AG04450 (cell line): ENCODE measurements around the gene RNF227. TPM values are rescaled to one million over a fixed set of nuclear protein-coding genes. Genes with fewer than 3 reads are reported as not detected.

Experiments
- CTCF ChIA-PET: fragments of 300-600, 350-600 bp; formaldehyde crosslinking; extraction: SDS; loops from one replicate; lab custom pipeline; 2022; ENCODE audit warnings: antibody characterized with exemption, inconsistent platforms; lab: Charles Lee
- POLR2A ChIA-PET: fragments of 350-600 bp; formaldehyde crosslinking; extraction: SDS; loops from one replicate; lab custom pipeline; 2021; ENCODE audit warnings: antibody characterized with exemption, inconsistent platforms; lab: Yijun Ruan, JAX
- DNase-seq: peaks from one replicate; pipeline ENCODE4 v3.0.0-alpha.2; 2011; ENCODE audit warnings: low read depth, low spot score
- H3K27ac ChIP-seq: one replicate; pipeline ENCODE4 v1.5.1; 2012; ENCODE audit warnings: low read depth, low read length, control low read depth
- H3K27me3 ChIP-seq: one replicate; pipeline ENCODE4 v1.6.0; 2012; ENCODE audit warnings: low read length; ENCODE audit not compliant: control insufficient read depth, insufficient read depth
- H3K4me3 ChIP-seq: 2 replicates; pipeline ENCODE4 v1.5.1; 2011; ENCODE audit warnings: mild to moderate bottlenecking, low read depth, low read length, control low read depth
- H3K9me3 ChIP-seq: 2 replicates; pipeline ENCODE4 v1.5.1; 2012; ENCODE audit warnings: low read length; ENCODE audit not compliant: control insufficient read depth, insufficient read depth
- CTCF ChIP-seq: IDR thresholded peaks from 2 replicates; pipeline ENCODE4 v1.5.1; 2011; ENCODE audit warnings: low read depth, low read length, control low read depth, inconsistent platforms
- polyA plus RNA-seq: library from polyadenylated mRNA; depleted of rRNA; stranded (reverse); fragments of >200 nt; gene quantifications from 2 replicates; pipeline ENCODE4 v1.2.3, GENCODE V29; 2011

Gene RNF227
- polyA plus RNA-seq, 1 experiment: 1.4 TPM

DNA sequence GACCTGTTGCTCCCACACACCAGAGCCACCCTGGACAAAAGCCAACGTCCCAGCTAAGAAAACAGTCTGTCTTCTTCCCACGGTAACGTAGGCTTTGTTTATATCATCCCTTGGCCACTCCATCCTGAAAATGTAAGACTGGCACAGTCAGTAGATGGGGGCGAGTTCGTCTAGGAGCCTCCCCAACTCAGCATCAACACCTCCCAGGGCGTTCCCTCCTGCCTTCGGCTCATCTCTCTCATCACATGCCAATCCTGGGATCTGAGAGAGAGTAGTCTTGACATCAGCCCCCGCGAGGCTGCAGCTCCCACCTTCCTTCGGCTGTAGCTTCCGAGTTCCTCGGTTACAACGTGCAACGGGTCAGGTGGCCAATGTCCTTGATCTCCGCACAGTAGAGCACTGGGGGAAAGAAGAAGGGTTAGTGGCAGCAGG is 894 bp downstream of the RNF227 start:
- Histone ChIP-seq H3K4me3 (peak overlapping the region; percentile 74), H3K27me3 (no peaks in the 10 kb centered on the region), H3K9me3 (peaks cover 7% of the 10 kb centered on the region; the same call in 1 of the 2 replicates), H3K27ac (peak overlapping the region; percentile 70)
- CTCF ChIA-PET: interaction anchor here (0.9 to 2.6 kb wide), 5 partner anchors 17 to 142 kb away, joined by 3 to 14 read pairs (median 5); partner anchors contain the start of genes CNTROB and TRAPPC1
- DNase-seq: no peak
- POLR2A ChIA-PET: interaction anchor here (1.0 to 2.0 kb wide), 6 partner anchors 9 to 126 kb away, joined by 3 to 15 read pairs (median 6); partner anchors contain the start of genes CNTROB, KCNAB3 and TRAPPC1
- no peak for TF ChIP-seq CTCF

DNA sequence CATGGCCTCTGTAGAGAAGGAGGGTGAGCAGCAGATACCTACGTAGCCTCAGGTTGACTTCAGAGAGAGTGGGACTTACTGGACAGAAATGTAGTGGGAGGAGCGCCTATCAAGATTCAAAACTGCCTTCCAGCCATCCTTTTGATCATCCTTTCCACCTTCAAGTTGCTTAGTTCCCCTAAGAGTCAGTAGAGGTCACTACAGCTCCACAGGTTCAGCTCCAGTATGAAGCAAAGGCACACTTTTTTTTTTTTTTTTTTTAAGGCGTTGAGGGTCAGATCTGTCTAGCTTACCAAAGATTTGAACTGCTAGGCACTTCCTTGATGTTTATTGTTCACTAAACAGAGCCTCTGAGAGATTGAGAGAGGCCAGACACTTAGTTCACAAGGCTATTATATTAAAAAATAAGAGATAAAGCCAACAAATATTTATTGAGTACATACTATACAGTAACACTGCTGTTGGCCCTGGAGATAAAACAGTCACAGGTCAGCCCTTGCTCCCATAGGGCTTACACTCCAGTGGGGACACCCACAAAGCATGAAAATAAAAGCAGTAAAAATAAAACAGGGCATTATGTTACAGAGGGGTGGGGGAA is 3.1 kb downstream of the RNF227 start:
- CTCF ChIA-PET: interaction anchor here (0.6 to 4.2 kb wide), 17 partner anchors 16 to 206 kb away, joined by 3 to 46 read pairs (median 4); partner anchors contain the start of gene ALOXE3
- Histone ChIP-seq H3K27me3 (no peaks in the 10 kb centered on the region), H3K4me3 (no peak overlapping the region), H3K27ac (no peak overlapping the region), H3K9me3 (peaks cover 7% of the 10 kb centered on the region; the same call in 1 of the 2 replicates)
- POLR2A ChIA-PET: interaction anchor here (0.6 to 1.0 kb wide), 3 partner anchors 75 to 144 kb away, joined by 3 to 5 read pairs (median 4); no protein-coding TSS in a partner anchor
- DNase-seq: peak; percentile 64
- TF ChIP-seq CTCF: peak; percentile 84

- no peak for DNase-seq
- CTCF ChIA-PET: interaction anchor here (0.7 to 4.2 kb wide), 4 partner anchors 33 to 131 kb away, joined by 3 to 46 read pairs (median 31); no protein-coding TSS in a partner anchor
- Histone ChIP-seq H3K9me3 (peaks cover 2% of the 10 kb centered on the region; the same call in 1 of the 2 replicates), H3K27ac (no peak overlapping the region), H3K27me3 (no peaks in the 10 kb centered on the region), H3K4me3 (no peak overlapping the region)
- POLR2A ChIA-PET: no interaction called here
- TF ChIP-seq CTCF: no peak
Measured at GRCh38 chr17:7911116-7911515, 5.0 kb downstream of the RNF227 start.

DNA sequence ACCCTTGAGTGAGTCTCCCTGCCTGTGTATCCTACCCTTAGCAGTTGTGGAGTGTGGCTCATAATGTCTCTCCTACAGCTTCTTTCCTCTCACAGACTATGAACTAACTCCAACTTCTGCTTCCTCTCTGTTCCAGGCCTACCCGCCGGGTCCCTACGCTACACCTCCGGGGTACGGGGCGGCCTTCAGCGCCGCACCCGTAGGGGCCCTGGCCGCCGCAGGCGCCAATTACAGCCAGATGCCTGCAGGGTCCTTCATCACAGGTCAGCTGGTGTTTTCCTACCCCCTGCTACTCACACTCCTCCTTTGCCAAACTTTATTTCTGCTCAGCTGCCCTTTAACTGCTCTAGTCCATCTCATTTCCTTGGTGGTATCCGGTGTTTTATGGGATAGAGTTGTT is 5.4 kb downstream of the RNF227 start:
- ChIA-PET CTCF (interaction anchor here (0.9 to 4.2 kb wide), 3 partner anchors 76 to 130 kb away, joined by 3 to 38 read pairs (median 8); no protein-coding TSS in a partner anchor), POLR2A (interaction anchor here (0.6 kb wide), 1 partner anchor 507 kb away, joined by 3 read pairs; the partner anchor contains the start of gene TMEM256)
- no peak overlapping the region for H3K27ac ChIP-seq
- H3K27me3 ChIP-seq: no peaks in the 10 kb centered on the region
- DNase-seq: no peak
- no peaks in the 10 kb centered on the region for H3K9me3 ChIP-seq
- TF ChIP-seq CTCF: no peak
- no peak overlapping the region for H3K4me3 ChIP-seq

- ChIA-PET CTCF (interaction anchor here (0.9 to 4.2 kb wide), 3 partner anchors 77 to 131 kb away, joined by 3 to 38 read pairs (median 8); no protein-coding TSS in a partner anchor), POLR2A (interaction anchor here (0.6 kb wide), 1 partner anchor 507 kb away, joined by 3 read pairs; the partner anchor contains the start of gene TMEM256)
- no peak overlapping the region for H3K27ac ChIP-seq
- no peak for TF ChIP-seq CTCF
- DNase-seq: no peak
- H3K27me3 ChIP-seq: no peaks in the 10 kb centered on the region
- H3K9me3 ChIP-seq: no peaks in the 10 kb centered on the region
- no peak overlapping the region for H3K4me3 ChIP-seq
Measured at GRCh38 chr17:7910281-7910680, 5.8 kb downstream of the RNF227 start.
